ENCODE data around the gene CDH16.

DNA sequence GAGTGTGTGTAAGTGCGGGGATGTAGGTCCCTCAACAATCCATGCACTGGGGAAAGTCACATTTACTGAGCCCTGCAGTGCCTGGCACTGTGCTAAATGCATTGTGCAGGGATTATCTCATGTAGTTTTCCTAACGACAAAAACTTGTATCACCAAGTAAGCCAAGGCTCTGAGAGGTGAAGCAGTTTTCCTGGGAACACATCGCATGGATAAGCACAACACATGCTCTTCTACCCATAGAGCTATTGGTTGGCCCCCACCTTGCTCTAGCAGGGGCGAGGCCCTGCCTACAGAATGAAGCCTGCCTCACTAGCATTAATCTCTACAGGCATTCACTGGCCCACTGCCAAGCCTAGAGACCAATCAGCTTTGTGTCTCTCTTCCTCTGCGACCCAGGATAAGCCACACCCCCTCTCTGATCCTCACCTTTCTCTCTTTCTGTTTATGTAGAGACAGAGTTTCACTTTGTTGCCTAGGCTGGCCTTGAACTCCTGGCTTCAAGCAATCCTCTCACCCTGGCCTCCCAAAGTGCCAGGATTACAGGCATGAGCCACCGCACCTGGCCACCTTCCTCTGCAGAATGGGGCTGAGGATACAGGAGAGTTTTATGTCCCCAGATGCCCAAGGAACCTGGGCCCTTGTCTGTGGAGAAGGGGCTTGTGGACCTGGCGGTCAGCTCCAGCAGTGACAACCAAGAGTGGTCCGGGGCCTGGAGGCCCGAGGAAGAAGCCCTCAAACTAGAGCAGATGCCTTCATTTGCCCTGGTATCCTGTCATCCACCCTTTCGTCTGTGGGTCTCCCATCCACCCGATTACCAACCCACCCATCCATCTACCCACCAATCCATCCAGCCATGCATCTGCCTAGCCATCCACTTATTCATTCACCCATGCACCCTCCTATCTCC, 12.8 kb downstream of the CDH16 start:
- TF ChIP-seq POLR2A (IDR thresholded peaks at IDR 0.05; ENCODE audit: low read length) (peak; percentile 34), GATA1 (IDR thresholded peaks at IDR 0.05; ENCODE audit: low read depth, low read length) (no peak)
